NT2/D1 (cell line): Measurements from ENCODE around the gene RIC8A.

Source experiments
- YY1 ChIP-seq: IDR thresholded peaks from 2 replicates; pipeline ENCODE4 v1.6.1; 2011; ENCODE audit not compliant: insufficient read length, insufficient read depth
- ZNF274 ChIP-seq: IDR thresholded peaks from 2 replicates; pipeline ENCODE4 v1.6.1; 2011; ENCODE audit warnings: mild to moderate bottlenecking, low read depth, low read length

GRCh38 chr11:225734-226453 is 18.4 kb downstream of the RIC8A start:
- TF ChIP-seq YY1 (no peak), ZNF274 (no peak)
